IMR-90 (cell line): ENCODE results near the gene ATP9B. TPM values are rescaled to one million over a fixed set of nuclear protein-coding genes. Genes with fewer than 3 reads are reported as not detected.
A peak's percentile ranks its signal among the peaks of the same experiment; 100 is the strongest.

Experiments used
- ATAC-seq: fragments of 200-7000 bp; cut with Tn5 transposase; 2 replicates; pipeline ENCODE4 v1.9.1; 2020; ENCODE audit warnings: low read depth, mild to moderate bottlenecking, moderate library complexity
- BruUV-seq: library from RNA; stranded (reverse); fragments of 400-500 nt; replicated peaks from 2 replicates; lab custom pipeline; 2021; lab: Mats Ljungman, UMichigan
- CTCF ChIA-PET: fragments of 300-600 bp; formaldehyde crosslinking; extraction: SDS; loops from one replicate; lab custom pipeline; 2021; ENCODE audit warnings: antibody characterized with exemption; lab: Yijun Ruan, JAX
- POLR2A ChIA-PET: fragments of 300-600 bp; sonication (Branson Sonifier 250); formaldehyde crosslinking; loops from one replicate; lab custom pipeline; 2022; ENCODE audit warnings: antibody characterized with exemption; ENCODE audit not compliant: unreplicated experiment; lab: Charles Lee
- DNase-seq: peaks from one replicate; pipeline ENCODE4 v3.0.0; 2013
- H2AFZ ChIP-seq: replicated peaks from 2 replicates; pipeline ENCODE3; 2013; ENCODE audit warnings: low read length, mild to moderate bottlenecking; ENCODE audit not compliant: poor library complexity
- H2AK5ac ChIP-seq: 2 replicates; pipeline ENCODE4 v1.6.1; 2013; ENCODE audit warnings: low read depth, low read length, inconsistent platforms
- H2AK9ac ChIP-seq: replicated peaks from 2 replicates; pipeline ENCODE3; 2013; ENCODE audit warnings: mild to moderate bottlenecking, low read depth, low read length, moderate library complexity; ENCODE audit not compliant: poor library complexity
- H2BK120ac ChIP-seq: 2 replicates; pipeline ENCODE4 v1.6.1; 2013; ENCODE audit warnings: low read depth, low read length, inconsistent platforms
- H2BK15ac ChIP-seq: 3 replicates; pipeline ENCODE4 v1.6.1; 2013; ENCODE audit warnings: low read depth, low read length, inconsistent platforms
- H2BK20ac ChIP-seq: 2 replicates; pipeline ENCODE4 v1.6.1; 2013; ENCODE audit warnings: low read depth, mild to moderate bottlenecking, inconsistent platforms, low read length, moderate library complexity
- H2BK5ac ChIP-seq: 2 replicates; pipeline ENCODE4 v1.6.1; 2013; ENCODE audit warnings: mild to moderate bottlenecking, low read depth, low read length, inconsistent platforms; ENCODE audit not compliant: poor library complexity, severe bottlenecking
- H3K14ac ChIP-seq: replicated peaks from 2 replicates; pipeline ENCODE4 v1.6.1; 2013; ENCODE audit warnings: low read depth, low read length, inconsistent platforms
- H3K18ac ChIP-seq: 2 replicates; pipeline ENCODE4 v1.6.1; 2013; ENCODE audit warnings: low read depth, low read length, control low read depth
- H3K23ac ChIP-seq: 2 replicates; pipeline ENCODE4 v1.6.1; 2013; ENCODE audit warnings: low read depth, low read length, inconsistent platforms
- H3K27ac ChIP-seq: 2 replicates; pipeline ENCODE4 v1.5.1; 2013; ENCODE audit warnings: mild to moderate bottlenecking, control low read depth, low read length; ENCODE audit not compliant: insufficient read depth
- H3K27me3 ChIP-seq: 2 replicates; pipeline ENCODE4 v1.6.1; 2013; ENCODE audit warnings: low read length; ENCODE audit not compliant: control insufficient read depth, insufficient read depth
- H3K36me3 ChIP-seq: 2 replicates; pipeline ENCODE4 v1.6.1; 2013; ENCODE audit warnings: low read length, mixed read lengths; ENCODE audit not compliant: control insufficient read depth, insufficient read depth
- H3K4ac ChIP-seq: 2 replicates; pipeline ENCODE4 v1.6.1; 2013; ENCODE audit warnings: low read depth, low read length, inconsistent platforms
- H3K4me1 ChIP-seq: 2 replicates; pipeline ENCODE4 v1.6.1; 2013; ENCODE audit warnings: low read length, mixed read lengths; ENCODE audit not compliant: control insufficient read depth, insufficient read depth
- H3K4me2 ChIP-seq: 2 replicates; pipeline ENCODE4 v1.6.1; 2013; ENCODE audit warnings: low read depth, mild to moderate bottlenecking, control low read depth, low read length, moderate library complexity
- H3K4me3 ChIP-seq: 2 replicates; pipeline ENCODE4 v1.5.1; 2013; ENCODE audit warnings: low read depth, mild to moderate bottlenecking, control low read depth, low read length, moderate library complexity; ENCODE audit not compliant: insufficient read depth
- H3K56ac ChIP-seq: 2 replicates; pipeline ENCODE4 v1.6.1; 2013; ENCODE audit warnings: low read length, inconsistent platforms; ENCODE audit not compliant: insufficient read depth; ENCODE audit errors: extremely low read depth
- H3K79me1 ChIP-seq, 2 experiments: 2 replicates each; pipeline ENCODE4 v1.6.1; 2013; ENCODE audit warnings: low read length in 2 of 2, inconsistent platforms in 1 of 2, low read depth in 1 of 2
- H3K9ac ChIP-seq: 2 replicates; pipeline ENCODE4 v1.6.1; 2013; ENCODE audit warnings: low read depth, low read length, control low read depth
- H3K9me1 ChIP-seq: 2 replicates; pipeline ENCODE4 v1.6.1; 2013; ENCODE audit warnings: low read length, inconsistent platforms; ENCODE audit not compliant: insufficient read depth
- H3K9me3 ChIP-seq: 2 replicates; pipeline ENCODE4 v1.6.1; 2013; ENCODE audit warnings: low read length; ENCODE audit not compliant: control insufficient read depth, insufficient read depth
- H4K20me1 ChIP-seq: 2 replicates; pipeline ENCODE4 v1.6.1; 2013; ENCODE audit warnings: low read length, inconsistent platforms; ENCODE audit not compliant: insufficient read depth
- H4K5ac ChIP-seq: 2 replicates; pipeline ENCODE4 v1.6.1; 2013; ENCODE audit warnings: mild to moderate bottlenecking, low read depth, low read length, control low read depth
- H4K8ac ChIP-seq, 2 experiments: 2 replicates each; pipeline ENCODE4 v1.6.1; 2013; ENCODE audit warnings: low read depth in 2 of 2, low read length in 2 of 2, control low read depth in 1 of 2, inconsistent platforms in 1 of 2
- H4K91ac ChIP-seq: 2 replicates; pipeline ENCODE4 v1.6.1; 2013; ENCODE audit warnings: low read depth, low read length, inconsistent platforms; ENCODE audit not compliant: insufficient read depth
- BHLHE40 ChIP-seq: fragments of 150-350 bp; IDR thresholded peaks from 2 replicates; pipeline ENCODE4 v1.6.1; 2016; ENCODE audit warnings: mild to moderate bottlenecking, low read depth, low read length
- CEBPB ChIP-seq: IDR thresholded peaks from 2 replicates; pipeline ENCODE4 v1.6.1; 2012; ENCODE audit warnings: low read depth, low read length, improper control_type of control experiment
- CHD1 ChIP-seq: IDR thresholded peaks from 2 replicates; pipeline ENCODE4 v1.6.1; 2012; ENCODE audit warnings: low read depth, low read length, improper control_type of control experiment
- CTCF ChIP-seq: conservative IDR thresholded peaks from 2 replicates; pipeline ENCODE4 v1.5.1; 2012; ENCODE audit warnings: mild to moderate bottlenecking, low read depth, low read length, improper control_type of control experiment
- ELK1 ChIP-seq: fragments of 150-350 bp; IDR thresholded peaks from 2 replicates; pipeline ENCODE4 v1.6.1; 2016; ENCODE audit warnings: low read depth, mild to moderate bottlenecking, low read length, moderate library complexity, borderline replicate concordance
- FOS ChIP-seq: fragments of 150-350 bp; IDR thresholded peaks from 2 replicates; pipeline ENCODE4 v1.6.1; 2016; ENCODE audit warnings: low read depth, low read length
- MAFK ChIP-seq: IDR thresholded peaks from 2 replicates; pipeline ENCODE4 v1.6.1; 2012; ENCODE audit warnings: low read depth, low read length, improper control_type of control experiment
- MAZ ChIP-seq: IDR thresholded peaks from 2 replicates; pipeline ENCODE4 v1.6.1; 2012; ENCODE audit warnings: low read depth, mild to moderate bottlenecking, low read length, improper control_type of control experiment, moderate library complexity, borderline replicate concordance
- MXI1 ChIP-seq: IDR thresholded peaks from 2 replicates; pipeline ENCODE4 v1.6.1; 2012; ENCODE audit warnings: low read depth, mild to moderate bottlenecking, low read length, moderate library complexity, borderline replicate concordance
- NFE2L2 ChIP-seq: fragments of 150-350 bp; IDR thresholded peaks from 2 replicates; pipeline ENCODE4 v1.6.1; 2016; ENCODE audit warnings: low read depth, mild to moderate bottlenecking, low read length
- POLR2A ChIP-seq: IDR thresholded peaks from 2 replicates; pipeline ENCODE4 v1.6.1; 2012; ENCODE audit warnings: mild to moderate bottlenecking, low read depth, low read length
- RAD21 ChIP-seq: IDR thresholded peaks from 2 replicates; pipeline ENCODE4 v1.6.1; 2012; ENCODE audit warnings: low read length, improper control_type of control experiment
- RCOR1 ChIP-seq: IDR thresholded peaks from 2 replicates; pipeline ENCODE4 v1.6.1; 2012; ENCODE audit warnings: mild to moderate bottlenecking, low read length, improper control_type of control experiment; ENCODE audit not compliant: insufficient replicate concordance
- RFX5 ChIP-seq: IDR thresholded peaks from 2 replicates; pipeline ENCODE4 v1.8.0; 2012; ENCODE audit warnings: low read depth, mild to moderate bottlenecking, low read length, moderate library complexity
- SMC3 ChIP-seq: fragments of 150-350 bp; IDR thresholded peaks from 2 replicates; pipeline ENCODE4 v1.6.1; 2016; ENCODE audit warnings: low read depth, mild to moderate bottlenecking, antibody characterized with exemption, low read length, moderate library complexity
- USF2 ChIP-seq: fragments of 150-350 bp; IDR thresholded peaks from 2 replicates; pipeline ENCODE4 v1.6.1; 2017; ENCODE audit warnings: mild to moderate bottlenecking, antibody characterized with exemption, low read length, low read depth
- WGBS, 2 experiments: methylation state at CpG; one replicate each; pipeline versions ENCODE4 v1.1.5 to v1.1.7; 2013; ENCODE audit warnings: missing lambda C conversion rate in 2 of 2; ENCODE audit not compliant: insufficient read length in 1 of 2; ENCODE audit errors: extremely low coverage in 2 of 2; 5-methylcytosine and 5-hydroxymethylcytosine counted together
- dilution Hi-C: fragments of 300-500 bp; cut with HindIII; formaldehyde crosslinking; loops from one replicate; pipeline ENCODE4 v1.14.3; 2018; ENCODE audit warnings: low sequenced_read_pairs; ENCODE audit not compliant: unreplicated experiment
- in situ Hi-C: fragments of 300-500 bp; cut with MboI; formaldehyde crosslinking; loops from 3 replicates; pipeline ENCODE4 v1.14.3; 2019; ENCODE audit warnings: low sequenced_read_pairs, inconsistent platforms, mixed read lengths
- intact Hi-C: fragments of 100-400 bp; cut with micrococcal nuclease; formaldehyde crosslinking; loops from 2 replicates; pipeline ENCODE4 v1.10.0; 2022
- polyA plus RNA-seq, 3 experiments: library from polyadenylated mRNA; depleted of rRNA; stranded (reverse); fragments of >200 nt; gene quantifications; 2 replicates each; pipeline ENCODE4 v1.2.3, GENCODE V29; 2012; ENCODE audit warnings: low replicate concordance in 1 of 3
- total RNA-seq: library from RNA; depleted of rRNA; stranded (reverse); fragments of >200 nt; gene quantifications from 2 replicates; pipeline ENCODE4 v1.2.3, GENCODE V29; 2012

ATP9B gene
- total and polyA plus RNA-seq, 2 of the 4 experiments (the other 2 are of a cell fraction), result 11.0 to 11.5 TPM

- dilution Hi-C loops, result no loop called here
- no peak for ATAC-seq
- H3K27me3 ChIP-seq, result no peaks in the 10 kb centered on the region
- DNase-seq, result no peak
- H2AK5ac ChIP-seq, result no peak overlapping the region
- H3K9me3 ChIP-seq, result no peaks in the 10 kb centered on the region
- no peak overlapping the region for H3K14ac ChIP-seq
- no peaks in the 10 kb centered on the region for H3K9me1 ChIP-seq
- no peak overlapping the region for H2BK20ac ChIP-seq
- no peak overlapping the region for H2BK5ac ChIP-seq
- H3K4ac ChIP-seq, result no peak overlapping the region
- no peak overlapping the region for H4K8ac ChIP-seq
- H3K23ac ChIP-seq, result no peak overlapping the region
- no peak overlapping the region for H3K9ac ChIP-seq
- H2BK120ac ChIP-seq, result no peak overlapping the region
- no peak overlapping the region for H4K91ac ChIP-seq
- H2AK9ac ChIP-seq, result no peak overlapping the region
- no peak overlapping the region for H3K18ac ChIP-seq
- peak overlapping the region; percentile 21 for H2AFZ ChIP-seq
- 85% methylated on average over 17 of the region's 30 CpGs; no CpG with 5 or more reads in 1 of the 2 experiments for WGBS, 2 experiments
- H4K20me1 ChIP-seq, result no peaks in the 10 kb centered on the region
- no peak overlapping the region for H3K4me2 ChIP-seq
- intact Hi-C loops, result no loop called here
- H3K56ac ChIP-seq, result no peak overlapping the region
- in situ Hi-C loops, result no loop called here
- H3K27ac ChIP-seq, result no peak overlapping the region
- TF ChIP-seq BHLHE40 (no peak), SMC3 (no peak), RCOR1 (no peak), MAZ (no peak), NFE2L2 (no peak), CHD1 (no peak), CEBPB (no peak), POLR2A (no peak), RAD21 (no peak), FOS (no peak), MXI1 (no peak), CTCF (no peak), MAFK (no peak), ELK1 (no peak), USF2 (no peak), RFX5 (no peak)
- H3K4me3 ChIP-seq, result no peak overlapping the region
- ChIA-PET CTCF (no interaction called here), POLR2A (no interaction called here)
- no peak overlapping the region for H4K5ac ChIP-seq
- H3K4me1 ChIP-seq, result no peaks in the 10 kb centered on the region; the same call in 1 of the 2 replicates
- no TSS peak for BruUV-seq
- no peak overlapping the region for H2BK15ac ChIP-seq
- no peaks in the 10 kb centered on the region for H3K79me1 ChIP-seq
- H3K36me3 ChIP-seq, result peaks cover 4% of the 10 kb centered on the region; the same call in 1 of the 2 replicates
These were observed 354.9 kb downstream of the ATP9B start for GRCh38 chr18:79424008-79424565.
